Measurements from ENCODE around the gene GYS1.

DNA sequence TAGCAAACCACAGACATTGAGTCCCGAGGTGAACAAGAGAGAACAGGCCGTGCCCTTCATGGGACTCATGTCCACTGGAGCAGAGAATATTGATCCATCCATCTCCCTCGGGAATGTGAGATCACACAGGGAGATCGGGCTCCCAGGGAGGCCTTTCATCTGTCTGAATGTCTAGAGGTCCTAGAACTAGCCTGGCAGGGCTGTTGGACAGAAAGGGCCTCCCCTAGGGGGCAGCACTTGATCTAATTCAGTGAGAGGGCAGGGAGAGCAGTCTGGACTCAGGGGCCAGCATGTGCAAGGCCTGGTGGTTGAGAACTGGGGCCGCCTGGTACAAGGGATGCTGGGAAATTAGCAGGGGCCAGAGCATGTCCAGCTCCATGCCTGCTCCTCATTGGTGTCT is 4.9 kb upstream of the GYS1 start:
- TF ChIP-seq, protein P1, sequence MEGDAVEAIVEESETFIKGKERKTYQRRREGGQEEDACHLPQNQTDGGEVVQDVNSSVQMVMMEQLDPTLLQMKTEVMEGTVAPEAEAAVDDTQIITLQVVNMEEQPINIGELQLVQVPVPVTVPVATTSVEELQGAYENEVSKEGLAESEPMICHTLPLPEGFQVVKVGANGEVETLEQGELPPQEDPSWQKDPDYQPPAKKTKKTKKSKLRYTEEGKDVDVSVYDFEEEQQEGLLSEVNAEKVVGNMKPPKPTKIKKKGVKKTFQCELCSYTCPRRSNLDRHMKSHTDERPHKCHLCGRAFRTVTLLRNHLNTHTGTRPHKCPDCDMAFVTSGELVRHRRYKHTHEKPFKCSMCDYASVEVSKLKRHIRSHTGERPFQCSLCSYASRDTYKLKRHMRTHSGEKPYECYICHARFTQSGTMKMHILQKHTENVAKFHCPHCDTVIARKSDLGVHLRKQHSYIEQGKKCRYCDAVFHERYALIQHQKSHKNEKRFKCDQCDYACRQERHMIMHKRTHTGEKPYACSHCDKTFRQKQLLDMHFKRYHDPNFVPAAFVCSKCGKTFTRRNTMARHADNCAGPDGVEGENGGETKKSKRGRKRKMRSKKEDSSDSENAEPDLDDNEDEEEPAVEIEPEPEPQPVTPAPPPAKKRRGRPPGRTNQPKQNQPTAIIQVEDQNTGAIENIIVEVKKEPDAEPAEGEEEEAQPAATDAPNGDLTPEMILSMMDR (conservative IDR thresholded peaks at IDR 0.05; ENCODE audit: low read length), result peak; percentile 79
- no peak for TF ChIP-seq EZH2phosphoT487 (IDR thresholded peaks at IDR 0.05; ENCODE audit: borderline replicate concordance)

All from Loucy (cell line).